ENCODE results near the gene TBCK.

TBCK gene

DNA sequence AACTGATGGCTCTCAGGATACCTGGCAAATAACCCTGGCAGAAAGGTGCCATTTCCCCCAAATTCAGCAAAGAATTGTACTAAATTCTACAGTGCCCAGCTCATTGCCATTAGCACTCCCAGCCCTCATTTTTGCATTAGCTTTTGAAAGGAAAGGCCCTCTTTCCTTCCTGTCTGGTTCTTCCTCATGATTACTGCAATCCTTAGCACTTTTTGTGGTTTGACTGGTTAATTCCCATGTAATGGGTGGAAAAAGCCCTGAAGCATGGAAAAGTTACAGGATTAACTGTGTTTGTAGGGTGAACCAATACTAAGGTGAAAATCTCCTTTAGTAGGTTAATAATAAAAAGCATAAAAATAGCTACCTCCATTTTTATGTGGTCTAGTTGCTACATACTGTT, 281.3 kb downstream of the TBCK start:
- no peak overlapping the region for H3K27ac ChIP-seq (ENCODE audit: low read depth, low read length, poor library complexity, severe bottlenecking)
- H3K9me2 ChIP-seq (ENCODE audit: low read depth, low read length), result no peaks in the 10 kb centered on the region
- H3K27me3 ChIP-seq (ENCODE audit: insufficient read depth, low read length), result no peaks in the 10 kb centered on the region
- H3K79me2 ChIP-seq (ENCODE audit: insufficient read depth, low read length), result no peaks in the 10 kb centered on the region
- TF ChIP-seq EZH2 (IDR thresholded peaks at IDR 0.05; ENCODE audit: borderline replicate concordance, low read length), result no peak
- H3K4me3 ChIP-seq (ENCODE audit: low read depth, low read length, poor library complexity, severe bottlenecking), result no peak overlapping the region
- no peak overlapping the region for H3K9ac ChIP-seq (ENCODE audit: low read length)
- no peaks in the 10 kb centered on the region for H3K4me1 ChIP-seq (ENCODE audit: insufficient read depth, low read length, severe bottlenecking)
- no peak overlapping the region for H2AFZ ChIP-seq (ENCODE audit: low read length)
- H3K36me3 ChIP-seq (ENCODE audit: insufficient read depth, low read length), result no peaks in the 10 kb centered on the region
- H3F3A ChIP-seq (ENCODE audit: insufficient read depth, low read length), result no peaks in the 10 kb centered on the region
- no peaks in the 10 kb centered on the region for H3K9me3 ChIP-seq (ENCODE audit: low read length)
- H3K4me2 ChIP-seq (ENCODE audit: low read length), result no peak overlapping the region
- H4K20me1 ChIP-seq (ENCODE audit: insufficient read depth, low read length), result no peaks in the 10 kb centered on the region

DNA sequence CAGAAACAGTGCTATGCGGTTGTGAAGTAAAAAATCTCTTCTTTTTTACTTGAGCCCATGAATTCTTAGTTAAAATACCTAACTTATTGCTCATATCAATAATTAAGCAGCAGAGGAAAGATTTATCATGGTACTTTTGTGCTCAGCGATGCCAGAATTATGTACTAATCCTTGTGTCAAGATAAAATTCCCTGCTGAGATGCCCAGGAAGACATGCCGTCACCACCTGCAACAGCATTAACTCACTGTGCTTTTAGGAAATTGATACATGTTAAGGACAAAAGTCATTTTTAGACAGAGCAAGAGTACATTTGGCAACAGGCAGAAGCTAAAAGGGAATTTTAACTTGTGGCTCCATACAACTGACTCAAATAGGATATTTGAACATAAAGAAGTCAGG, 281.8 kb downstream of the TBCK start:
- H3K27me3 ChIP-seq (ENCODE audit: insufficient read depth, low read length), result no peaks in the 10 kb centered on the region
- H3F3A ChIP-seq (ENCODE audit: insufficient read depth, low read length), result no peaks in the 10 kb centered on the region
- H3K4me1 ChIP-seq (ENCODE audit: insufficient read depth, low read length, severe bottlenecking), result no peaks in the 10 kb centered on the region
- no peak overlapping the region for H2AFZ ChIP-seq (ENCODE audit: low read length)
- H3K4me2 ChIP-seq (ENCODE audit: low read length), result no peak overlapping the region
- H3K27ac ChIP-seq (ENCODE audit: low read depth, low read length, poor library complexity, severe bottlenecking), result no peak overlapping the region
- TF ChIP-seq EZH2 (IDR thresholded peaks at IDR 0.05; ENCODE audit: borderline replicate concordance, low read length), result no peak
- TF ChIP-seq CTCF (IDR thresholded peaks at IDR 0.05; ENCODE audit: low read length), result no peak
- H4K20me1 ChIP-seq (ENCODE audit: insufficient read depth, low read length), result no peaks in the 10 kb centered on the region
- no peaks in the 10 kb centered on the region for H3K9me3 ChIP-seq (ENCODE audit: low read length)
- H3K9ac ChIP-seq (ENCODE audit: low read length), result no peak overlapping the region
- H3K79me2 ChIP-seq (ENCODE audit: insufficient read depth, low read length), result no peaks in the 10 kb centered on the region
- H3K36me3 ChIP-seq (ENCODE audit: insufficient read depth, low read length), result no peaks in the 10 kb centered on the region
- no peak overlapping the region for H3K4me3 ChIP-seq (ENCODE audit: low read depth, low read length, poor library complexity, severe bottlenecking)
- H3K9me2 ChIP-seq (ENCODE audit: low read depth, low read length), result no peaks in the 10 kb centered on the region

- H3K4me3 ChIP-seq (ENCODE audit: low read depth, low read length, poor library complexity, severe bottlenecking), result no peak overlapping the region
- H3K27ac ChIP-seq (ENCODE audit: low read depth, low read length, poor library complexity, severe bottlenecking), result no peak overlapping the region
These were observed 282.5 kb downstream of the TBCK start for GRCh38 chr4:106033469-106033868.

More at GRCh38 chr4:106033469-106033868, 282.5 kb downstream of the TBCK start:
- no peaks in the 10 kb centered on the region for H3K36me3 ChIP-seq (ENCODE audit: insufficient read depth, low read length)
- H4K20me1 ChIP-seq (ENCODE audit: insufficient read depth, low read length), result no peaks in the 10 kb centered on the region
- TF ChIP-seq CTCF (IDR thresholded peaks at IDR 0.05; ENCODE audit: low read length) (no peak), EZH2 (IDR thresholded peaks at IDR 0.05; ENCODE audit: borderline replicate concordance, low read length) (no peak)
- no peak overlapping the region for H2AFZ ChIP-seq (ENCODE audit: low read length)
- H3K4me1 ChIP-seq (ENCODE audit: insufficient read depth, low read length, severe bottlenecking), result no peaks in the 10 kb centered on the region
- no peaks in the 10 kb centered on the region for H3K27me3 ChIP-seq (ENCODE audit: insufficient read depth, low read length)
- H3K4me2 ChIP-seq (ENCODE audit: low read length), result no peak overlapping the region
- H3K9me2 ChIP-seq (ENCODE audit: low read depth, low read length), result no peaks in the 10 kb centered on the region
- H3K9ac ChIP-seq (ENCODE audit: low read length), result no peak overlapping the region
- no peaks in the 10 kb centered on the region for H3F3A ChIP-seq (ENCODE audit: insufficient read depth, low read length)
- no peaks in the 10 kb centered on the region for H3K9me3 ChIP-seq (ENCODE audit: low read length)
- no peaks in the 10 kb centered on the region for H3K79me2 ChIP-seq (ENCODE audit: insufficient read depth, low read length)
